ENCODE results near the gene KRT37.
"Not testable (repeated sequence)": the region's sequence is repeated elsewhere in the genome, so short reads cannot be mapped to it uniquely, and the experiment has no call there.

KRT37 gene

GRCh38 chr17:41381943-41382342, 42.4 kb downstream of the KRT37 start, which contains the start of gene KRT34:
Gene KRT34 (minus strand): TSS chr17:41382306. CDS start chr17:41382246, 60 bp downstream.
- FAIRE-seq; DNase-seq (ENCODE audit: extremely low spot score, insufficient read length, low read depth): not testable (repeated sequence)

DNA sequence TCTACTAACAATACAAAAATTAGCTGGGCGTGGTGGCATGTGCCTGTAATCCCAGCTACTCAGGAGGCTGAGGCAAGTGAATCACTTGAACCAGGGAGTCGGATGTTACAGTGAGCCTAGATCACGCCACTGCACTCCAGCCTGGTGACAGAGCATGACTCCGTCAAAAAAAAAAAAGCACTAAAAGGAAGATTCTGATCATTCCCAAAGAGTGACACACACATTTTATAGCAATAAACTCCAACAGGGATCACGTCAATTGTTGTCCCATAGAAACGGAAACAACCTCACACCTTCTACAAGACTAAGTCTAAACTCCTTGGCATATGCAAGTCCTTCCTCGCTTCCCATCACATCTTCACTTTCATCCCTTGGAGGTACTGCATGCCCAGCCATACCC, 44.3 kb downstream of the KRT37 start:
- not testable (repeated sequence) for FAIRE-seq; DNase-seq (ENCODE audit: extremely low spot score, insufficient read length, low read depth)

DNA sequence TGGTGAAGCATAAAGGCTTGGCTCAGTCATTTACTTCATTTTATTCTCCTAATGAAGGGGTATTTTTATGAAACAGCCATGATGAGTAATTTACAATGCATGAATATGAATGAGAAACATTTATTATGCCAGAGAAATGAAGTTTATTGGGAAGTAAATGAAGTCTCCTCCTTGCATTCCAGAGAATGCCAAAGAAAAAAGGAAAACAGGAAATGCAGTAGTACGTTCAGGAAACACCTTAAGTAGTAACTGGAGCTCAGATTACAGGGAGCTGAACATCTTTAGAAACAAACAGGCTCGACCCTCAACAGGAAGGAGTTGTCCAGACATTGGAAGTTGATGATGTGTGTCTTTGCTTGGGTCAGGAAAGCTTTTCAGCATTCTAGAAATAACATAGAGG, 46.8 kb downstream of the KRT37 start:
- FAIRE-seq (no peak), DNase-seq (ENCODE audit: extremely low spot score, insufficient read length, low read depth) (no peak)
